GM12878 (cell line): ENCODE data around the gene LIMK1.

ENCODE experiments used
- CREB1 ChIP-seq: IDR thresholded peaks from 2 replicates; pipeline ENCODE4 v1.6.1; 2012; ENCODE audit warnings: low read depth, mild to moderate bottlenecking, inconsistent platforms
- HCFC1 ChIP-seq: fragments of 150-350 bp; IDR thresholded peaks from 2 replicates; pipeline ENCODE4 v1.6.1; 2014; ENCODE audit warnings: low read length
- MXI1 ChIP-seq: fragments of 150-350 bp; IDR thresholded peaks from 2 replicates; pipeline ENCODE4 v1.6.1; 2011; ENCODE audit warnings: low read depth, mild to moderate bottlenecking, inconsistent platforms, low read length, improper control_type of control experiment
- PBX3 ChIP-seq: IDR thresholded peaks from 2 replicates; pipeline ENCODE4 v1.6.1; 2011; ENCODE audit warnings: mild to moderate bottlenecking, low read depth, low read length, moderate library complexity; ENCODE audit not compliant: insufficient replicate concordance
- SP1 ChIP-seq: IDR thresholded peaks from one replicate; pipeline ENCODE4 v1.6.1; 2011; ENCODE audit warnings: low read depth, low read length
- ZNF274 ChIP-seq: IDR thresholded peaks from one replicate; pipeline ENCODE4 v1.8.0; 2011; ENCODE audit not compliant: insufficient read length, insufficient read depth
- ZNF622 ChIP-seq: fragments of 450-650 bp; IDR thresholded peaks from 2 replicates; pipeline ENCODE4 v1.6.1; 2017; ENCODE audit warnings: mild to moderate bottlenecking, inconsistent platforms
- TF ChIP-seq, protein P1 (sequence below): IDR thresholded peaks from 2 replicates; pipeline ENCODE4 v1.6.1; 2012; ENCODE audit warnings: mild to moderate bottlenecking, low read depth, low read length
- TF ChIP-seq, protein P2 (sequence below), 3 experiments: IDR thresholded peaks in 2 of 3; conservative IDR thresholded peaks in 1 of 3; 2 replicates each; pipeline ENCODE4 v1.5.1; 2011; ENCODE audit warnings: low read depth in 3 of 3, low read length in 3 of 3, mild to moderate bottlenecking in 3 of 3, control low read depth in 2 of 3, moderate library complexity in 2 of 3, inconsistent platforms in 1 of 3, mixed read lengths in 1 of 3; ENCODE audit not compliant: control insufficient read depth in 2 of 3, insufficient read depth in 1 of 3; ENCODE audit errors: extremely low read depth in 1 of 3
- TF ChIP-seq, protein P3 (sequence below): fragments of 450-650 bp; conservative IDR thresholded peaks from 2 replicates; pipeline ENCODE4 v1.6.1; 2017; ENCODE audit warnings: mild to moderate bottlenecking, moderate library complexity

- TF ChIP-seq, protein P1, sequence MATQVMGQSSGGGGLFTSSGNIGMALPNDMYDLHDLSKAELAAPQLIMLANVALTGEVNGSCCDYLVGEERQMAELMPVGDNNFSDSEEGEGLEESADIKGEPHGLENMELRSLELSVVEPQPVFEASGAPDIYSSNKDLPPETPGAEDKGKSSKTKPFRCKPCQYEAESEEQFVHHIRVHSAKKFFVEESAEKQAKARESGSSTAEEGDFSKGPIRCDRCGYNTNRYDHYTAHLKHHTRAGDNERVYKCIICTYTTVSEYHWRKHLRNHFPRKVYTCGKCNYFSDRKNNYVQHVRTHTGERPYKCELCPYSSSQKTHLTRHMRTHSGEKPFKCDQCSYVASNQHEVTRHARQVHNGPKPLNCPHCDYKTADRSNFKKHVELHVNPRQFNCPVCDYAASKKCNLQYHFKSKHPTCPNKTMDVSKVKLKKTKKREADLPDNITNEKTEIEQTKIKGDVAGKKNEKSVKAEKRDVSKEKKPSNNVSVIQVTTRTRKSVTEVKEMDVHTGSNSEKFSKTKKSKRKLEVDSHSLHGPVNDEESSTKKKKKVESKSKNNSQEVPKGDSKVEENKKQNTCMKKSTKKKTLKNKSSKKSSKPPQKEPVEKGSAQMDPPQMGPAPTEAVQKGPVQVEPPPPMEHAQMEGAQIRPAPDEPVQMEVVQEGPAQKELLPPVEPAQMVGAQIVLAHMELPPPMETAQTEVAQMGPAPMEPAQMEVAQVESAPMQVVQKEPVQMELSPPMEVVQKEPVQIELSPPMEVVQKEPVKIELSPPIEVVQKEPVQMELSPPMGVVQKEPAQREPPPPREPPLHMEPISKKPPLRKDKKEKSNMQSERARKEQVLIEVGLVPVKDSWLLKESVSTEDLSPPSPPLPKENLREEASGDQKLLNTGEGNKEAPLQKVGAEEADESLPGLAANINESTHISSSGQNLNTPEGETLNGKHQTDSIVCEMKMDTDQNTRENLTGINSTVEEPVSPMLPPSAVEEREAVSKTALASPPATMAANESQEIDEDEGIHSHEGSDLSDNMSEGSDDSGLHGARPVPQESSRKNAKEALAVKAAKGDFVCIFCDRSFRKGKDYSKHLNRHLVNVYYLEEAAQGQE, result no peak
- TF ChIP-seq HCFC1 (no peak), CREB1 (no peak), SP1 (no peak), ZNF622 (no peak), MXI1 (no peak), PBX3 (no peak), ZNF274 (no peak)
- TF ChIP-seq, protein P2, sequence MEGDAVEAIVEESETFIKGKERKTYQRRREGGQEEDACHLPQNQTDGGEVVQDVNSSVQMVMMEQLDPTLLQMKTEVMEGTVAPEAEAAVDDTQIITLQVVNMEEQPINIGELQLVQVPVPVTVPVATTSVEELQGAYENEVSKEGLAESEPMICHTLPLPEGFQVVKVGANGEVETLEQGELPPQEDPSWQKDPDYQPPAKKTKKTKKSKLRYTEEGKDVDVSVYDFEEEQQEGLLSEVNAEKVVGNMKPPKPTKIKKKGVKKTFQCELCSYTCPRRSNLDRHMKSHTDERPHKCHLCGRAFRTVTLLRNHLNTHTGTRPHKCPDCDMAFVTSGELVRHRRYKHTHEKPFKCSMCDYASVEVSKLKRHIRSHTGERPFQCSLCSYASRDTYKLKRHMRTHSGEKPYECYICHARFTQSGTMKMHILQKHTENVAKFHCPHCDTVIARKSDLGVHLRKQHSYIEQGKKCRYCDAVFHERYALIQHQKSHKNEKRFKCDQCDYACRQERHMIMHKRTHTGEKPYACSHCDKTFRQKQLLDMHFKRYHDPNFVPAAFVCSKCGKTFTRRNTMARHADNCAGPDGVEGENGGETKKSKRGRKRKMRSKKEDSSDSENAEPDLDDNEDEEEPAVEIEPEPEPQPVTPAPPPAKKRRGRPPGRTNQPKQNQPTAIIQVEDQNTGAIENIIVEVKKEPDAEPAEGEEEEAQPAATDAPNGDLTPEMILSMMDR (IDR thresholded peaks at IDR 0.05 in 2 of 3, conservative IDR thresholded peaks at IDR 0.05 in 1 of 3; ENCODE audit: control insufficient read depth in 2 of 3, extremely low read depth in 1 of 3, insufficient read depth in 1 of 3, low read depth in 3 of 3, low read length in 3 of 3), result no peak
- TF ChIP-seq, protein P3, sequence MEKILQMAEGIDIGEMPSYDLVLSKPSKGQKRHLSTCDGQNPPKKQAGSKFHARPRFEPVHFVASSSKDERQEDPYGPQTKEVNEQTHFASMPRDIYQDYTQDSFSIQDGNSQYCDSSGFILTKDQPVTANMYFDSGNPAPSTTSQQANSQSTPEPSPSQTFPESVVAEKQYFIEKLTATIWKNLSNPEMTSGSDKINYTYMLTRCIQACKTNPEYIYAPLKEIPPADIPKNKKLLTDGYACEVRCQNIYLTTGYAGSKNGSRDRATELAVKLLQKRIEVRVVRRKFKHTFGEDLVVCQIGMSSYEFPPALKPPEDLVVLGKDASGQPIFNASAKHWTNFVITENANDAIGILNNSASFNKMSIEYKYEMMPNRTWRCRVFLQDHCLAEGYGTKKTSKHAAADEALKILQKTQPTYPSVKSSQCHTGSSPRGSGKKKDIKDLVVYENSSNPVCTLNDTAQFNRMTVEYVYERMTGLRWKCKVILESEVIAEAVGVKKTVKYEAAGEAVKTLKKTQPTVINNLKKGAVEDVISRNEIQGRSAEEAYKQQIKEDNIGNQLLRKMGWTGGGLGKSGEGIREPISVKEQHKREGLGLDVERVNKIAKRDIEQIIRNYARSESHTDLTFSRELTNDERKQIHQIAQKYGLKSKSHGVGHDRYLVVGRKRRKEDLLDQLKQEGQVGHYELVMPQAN, result no peak
Observed at GRCh38 chr7:74063646-74064045, 20.0 kb upstream of the LIMK1 start.
